ENCODE data around the gene MIGA2.

MIGA2 gene

GRCh38 chr9:129042016-129042415 lies 5.6 kb downstream of the MIGA2 start:
- TF ChIP-seq, protein P1, sequence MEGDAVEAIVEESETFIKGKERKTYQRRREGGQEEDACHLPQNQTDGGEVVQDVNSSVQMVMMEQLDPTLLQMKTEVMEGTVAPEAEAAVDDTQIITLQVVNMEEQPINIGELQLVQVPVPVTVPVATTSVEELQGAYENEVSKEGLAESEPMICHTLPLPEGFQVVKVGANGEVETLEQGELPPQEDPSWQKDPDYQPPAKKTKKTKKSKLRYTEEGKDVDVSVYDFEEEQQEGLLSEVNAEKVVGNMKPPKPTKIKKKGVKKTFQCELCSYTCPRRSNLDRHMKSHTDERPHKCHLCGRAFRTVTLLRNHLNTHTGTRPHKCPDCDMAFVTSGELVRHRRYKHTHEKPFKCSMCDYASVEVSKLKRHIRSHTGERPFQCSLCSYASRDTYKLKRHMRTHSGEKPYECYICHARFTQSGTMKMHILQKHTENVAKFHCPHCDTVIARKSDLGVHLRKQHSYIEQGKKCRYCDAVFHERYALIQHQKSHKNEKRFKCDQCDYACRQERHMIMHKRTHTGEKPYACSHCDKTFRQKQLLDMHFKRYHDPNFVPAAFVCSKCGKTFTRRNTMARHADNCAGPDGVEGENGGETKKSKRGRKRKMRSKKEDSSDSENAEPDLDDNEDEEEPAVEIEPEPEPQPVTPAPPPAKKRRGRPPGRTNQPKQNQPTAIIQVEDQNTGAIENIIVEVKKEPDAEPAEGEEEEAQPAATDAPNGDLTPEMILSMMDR (conservative IDR thresholded peaks at IDR 0.05) = no peak
- H3K27ac ChIP-seq = no peak overlapping the region; the same call in 1 of the 2 replicates

GRCh38 chr9:129052592-129052991 lies 16.2 kb downstream of the MIGA2 start:
- TF ChIP-seq, protein P1 (conservative IDR thresholded peaks at IDR 0.05) = no peak
- peak overlapping the region; percentile 73 for H3K27ac ChIP-seq

DNA sequence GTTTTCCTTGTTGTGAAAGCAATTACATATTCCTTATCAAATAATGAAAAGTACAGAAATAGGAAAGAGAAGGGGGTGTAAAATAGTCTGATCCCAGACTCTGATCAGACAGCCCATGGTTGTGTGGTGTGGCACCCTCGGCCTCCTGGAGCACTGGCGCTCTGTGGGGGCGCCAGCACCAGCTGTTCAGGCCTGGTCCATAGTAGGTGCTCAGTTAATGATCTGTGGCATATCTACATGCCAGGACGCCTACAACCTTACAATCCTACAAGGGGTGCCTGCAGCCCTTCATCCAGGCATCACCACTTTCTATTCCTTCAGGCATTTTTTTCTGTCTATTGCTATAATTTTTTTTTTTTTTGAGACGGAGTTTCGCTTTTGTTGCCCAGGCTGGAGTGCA lies 16.6 kb downstream of the MIGA2 start:
- TF ChIP-seq, protein P1 (conservative IDR thresholded peaks at IDR 0.05) = no peak
- peak overlapping the region; percentile 73 for H3K27ac ChIP-seq

- peak overlapping the region; percentile 73; the same call in 1 of the 2 replicates for H3K27ac ChIP-seq
- TF ChIP-seq, protein P1 (conservative IDR thresholded peaks at IDR 0.05) = no peak
Observed at GRCh38 chr9:129054163-129054851, 17.9 kb downstream of the MIGA2 start.

- TF ChIP-seq, protein P1 (conservative IDR thresholded peaks at IDR 0.05) = no peak
- H3K27ac ChIP-seq = no peak overlapping the region
Observed at GRCh38 chr9:129058965-129059795, 22.8 kb downstream of the MIGA2 start.

GRCh38 chr9:129059796-129060785 lies 23.7 kb downstream of the MIGA2 start:
- TF ChIP-seq, protein P1 (conservative IDR thresholded peaks at IDR 0.05) = no peak
- H3K27ac ChIP-seq = no peak overlapping the region
